ENCODE data around the gene EFCAB6. TPM values are rescaled to one million over a fixed set of nuclear protein-coding genes. Genes with fewer than 3 reads are reported as not detected.
A peak's percentile ranks its signal among the peaks of the same experiment; 100 is the strongest.

The EFCAB6 gene
- total and polyA plus RNA-seq, 8 donors = 2.0 to 5.5 (median 3.5) TPM

GRCh38 chr22:43843783-43844530 is 31.9 kb upstream of the EFCAB6 start:
- Histone ChIP-seq H3K9me3 (no peaks in the 10 kb centered on the region), H3K27ac (no peak overlapping the region), H3K4me3 (no peak overlapping the region), H3K27me3 (peaks cover 0 to 36% of the 10 kb centered on the region in 2 donors), H3K4me1 (no peaks in the 10 kb centered on the region), H3K36me3 (no peaks in the 10 kb centered on the region)
- TF ChIP-seq CTCF (IDR thresholded peaks at IDR 0.05) = no peak
- no peak for DNase-seq
- intact Hi-C loops (cut with DNase I) = no loop called here
- no peak for ATAC-seq

- no peak overlapping the region for H3K27ac ChIP-seq
- H3K4me1 ChIP-seq = no peaks in the 10 kb centered on the region
- no peak for TF ChIP-seq CTCF (IDR thresholded peaks at IDR 0.05)
- intact Hi-C loops (cut with DNase I) = no loop called here
- no peak for ATAC-seq
- H3K27me3 ChIP-seq = peaks cover 0 to 19% of the 10 kb centered on the region in 2 donors
- H3K9me3 ChIP-seq = no peaks in the 10 kb centered on the region
- H3K4me3 ChIP-seq = no peak overlapping the region
- no peaks in the 10 kb centered on the region for H3K36me3 ChIP-seq
- peak in 1 of 4 donors; percentile 74 for DNase-seq
Observed at GRCh38 chr22:43841742-43842141, 29.6 kb upstream of the EFCAB6 start.

- Histone ChIP-seq H3K4me1 (no peaks in the 10 kb centered on the region), H3K27ac (no peak overlapping the region), H3K36me3 (no peaks in the 10 kb centered on the region), H3K9me3 (no peaks in the 10 kb centered on the region), H3K4me3 (no peak overlapping the region), H3K27me3 (peaks cover 0 to 13% of the 10 kb centered on the region in 2 donors)
- no peak for ATAC-seq
- TF ChIP-seq CTCF (IDR thresholded peaks at IDR 0.05) = no peak
- DNase-seq = no peak
- intact Hi-C loops (cut with DNase I) = no loop called here
Observed at GRCh38 chr22:43840851-43841250, 28.7 kb upstream of the EFCAB6 start.

GRCh38 chr22:43840431-43840830 is 28.3 kb upstream of the EFCAB6 start:
- intact Hi-C loops (cut with DNase I) = no loop called here
- Histone ChIP-seq H3K36me3 (no peaks in the 10 kb centered on the region), H3K9me3 (no peaks in the 10 kb centered on the region), H3K4me3 (no peak overlapping the region), H3K4me1 (no peaks in the 10 kb centered on the region), H3K27me3 (peaks cover 0 to 14% of the 10 kb centered on the region in 2 donors), H3K27ac (no peak overlapping the region)
- DNase-seq (no peak), ATAC-seq (no peak)
- no peak for TF ChIP-seq CTCF (IDR thresholded peaks at IDR 0.05)

- Histone ChIP-seq H3K4me3 (no peak overlapping the region), H3K9me3 (no peaks in the 10 kb centered on the region), H3K4me1 (no peaks in the 10 kb centered on the region), H3K27me3 (peaks cover 0 to 14% of the 10 kb centered on the region in 2 donors), H3K36me3 (no peaks in the 10 kb centered on the region), H3K27ac (no peak overlapping the region)
- intact Hi-C loops (cut with DNase I) = no loop called here
- no peak for DNase-seq
- no peak for TF ChIP-seq CTCF (IDR thresholded peaks at IDR 0.05)
- no peak for ATAC-seq
Observed at GRCh38 chr22:43839781-43840180, 27.7 kb upstream of the EFCAB6 start.

Measured in left lung (tissue), 10 donors.